NB4 (cell line): ENCODE data around the gene RPS6KC1.
"Not testable (repeated sequence)": the region's sequence is repeated elsewhere in the genome, so short reads cannot be mapped to it uniquely, and the experiment has no call there.

Experiments
- DNase-seq: peaks from one replicate; pipeline ENCODE4 v3.0.0; 2010; ENCODE audit warnings: low read depth
- H3K4me3 ChIP-seq: one replicate; pipeline ENCODE4 v1.5.1; 2011; ENCODE audit warnings: mild to moderate bottlenecking, low read depth, low read length, moderate library complexity
- MYC ChIP-seq: IDR thresholded peaks from 2 replicates; pipeline ENCODE4 v1.6.1; 2011; ENCODE audit warnings: low read depth, low read length
- POLR2A ChIP-seq: IDR thresholded peaks from 2 replicates; pipeline ENCODE4 v1.6.1; 2011; ENCODE audit warnings: mild to moderate bottlenecking; ENCODE audit not compliant: insufficient read length; ENCODE audit errors: extremely low read depth
- TF ChIP-seq, protein P1 (sequence below): IDR thresholded peaks from one replicate; pipeline ENCODE4 v1.5.1; 2012; ENCODE audit warnings: low read depth, low read length
- TF ChIP-seq, protein P2 (sequence below): IDR thresholded peaks from 2 replicates; pipeline ENCODE4 v1.6.1; 2011; ENCODE audit warnings: low read depth, low read length

RPS6KC1 gene

DNA sequence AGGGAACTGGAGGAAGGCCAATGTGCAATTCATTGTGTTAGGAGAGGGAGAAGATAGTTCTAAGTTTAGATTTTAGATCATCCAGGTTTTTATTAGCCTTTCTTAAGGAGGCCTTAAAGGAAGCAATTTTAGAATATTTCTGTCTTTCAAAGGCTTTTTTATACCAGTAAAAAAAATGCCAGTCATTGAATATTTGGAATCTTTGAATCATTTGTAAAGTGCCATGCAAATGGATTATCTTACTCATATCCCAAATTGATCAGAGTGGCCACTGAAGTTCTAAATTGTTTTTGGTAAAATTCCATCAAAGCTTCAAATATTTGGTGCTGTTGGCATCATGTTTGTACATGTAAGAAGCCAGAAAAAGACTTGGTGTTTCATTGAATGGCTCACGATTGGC lies 244.8 kb downstream of the RPS6KC1 start:
- TF ChIP-seq, protein P1, sequence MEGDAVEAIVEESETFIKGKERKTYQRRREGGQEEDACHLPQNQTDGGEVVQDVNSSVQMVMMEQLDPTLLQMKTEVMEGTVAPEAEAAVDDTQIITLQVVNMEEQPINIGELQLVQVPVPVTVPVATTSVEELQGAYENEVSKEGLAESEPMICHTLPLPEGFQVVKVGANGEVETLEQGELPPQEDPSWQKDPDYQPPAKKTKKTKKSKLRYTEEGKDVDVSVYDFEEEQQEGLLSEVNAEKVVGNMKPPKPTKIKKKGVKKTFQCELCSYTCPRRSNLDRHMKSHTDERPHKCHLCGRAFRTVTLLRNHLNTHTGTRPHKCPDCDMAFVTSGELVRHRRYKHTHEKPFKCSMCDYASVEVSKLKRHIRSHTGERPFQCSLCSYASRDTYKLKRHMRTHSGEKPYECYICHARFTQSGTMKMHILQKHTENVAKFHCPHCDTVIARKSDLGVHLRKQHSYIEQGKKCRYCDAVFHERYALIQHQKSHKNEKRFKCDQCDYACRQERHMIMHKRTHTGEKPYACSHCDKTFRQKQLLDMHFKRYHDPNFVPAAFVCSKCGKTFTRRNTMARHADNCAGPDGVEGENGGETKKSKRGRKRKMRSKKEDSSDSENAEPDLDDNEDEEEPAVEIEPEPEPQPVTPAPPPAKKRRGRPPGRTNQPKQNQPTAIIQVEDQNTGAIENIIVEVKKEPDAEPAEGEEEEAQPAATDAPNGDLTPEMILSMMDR = no peak
- no peak for TF ChIP-seq POLR2A
- TF ChIP-seq, protein P2, sequence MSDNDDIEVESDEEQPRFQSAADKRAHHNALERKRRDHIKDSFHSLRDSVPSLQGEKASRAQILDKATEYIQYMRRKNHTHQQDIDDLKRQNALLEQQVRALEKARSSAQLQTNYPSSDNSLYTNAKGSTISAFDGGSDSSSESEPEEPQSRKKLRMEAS = no peak
- TF ChIP-seq MYC = no peak
- H3K4me3 ChIP-seq = no peak overlapping the region
- DNase-seq = no peak

- peak; percentile 72 for DNase-seq
- H3K4me3 ChIP-seq = no peak overlapping the region
- TF ChIP-seq, protein P2 = no peak
- no peak for TF ChIP-seq MYC
- TF ChIP-seq POLR2A = no peak
- TF ChIP-seq, protein P1 = no peak
These were observed 245.5 kb downstream of the RPS6KC1 start for GRCh38 chr1:213296558-213296957.

DNA sequence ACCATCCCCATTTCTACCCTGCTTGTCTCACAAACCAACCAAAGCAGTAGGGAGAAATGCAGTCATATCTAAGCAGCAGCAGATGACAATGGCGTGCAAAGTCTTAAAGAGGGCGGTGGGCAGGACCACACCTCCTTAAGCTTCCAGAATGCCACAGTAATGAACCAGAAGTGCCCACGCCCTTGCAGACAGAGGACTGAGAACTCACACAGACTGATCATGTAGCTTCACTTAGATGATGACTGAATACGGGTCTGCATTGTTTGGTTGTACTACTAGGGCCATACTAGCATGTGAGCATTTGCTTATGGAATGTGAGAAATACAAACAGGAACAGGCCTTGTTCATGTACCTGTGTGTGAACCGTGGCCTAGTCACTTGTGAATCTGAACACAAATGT lies 246.0 kb downstream of the RPS6KC1 start:
- TF ChIP-seq MYC (no peak), POLR2A (no peak)
- TF ChIP-seq, protein P1 = no peak
- TF ChIP-seq, protein P2 = no peak
- DNase-seq = peak; percentile 3
- H3K4me3 ChIP-seq = no peak overlapping the region

DNA sequence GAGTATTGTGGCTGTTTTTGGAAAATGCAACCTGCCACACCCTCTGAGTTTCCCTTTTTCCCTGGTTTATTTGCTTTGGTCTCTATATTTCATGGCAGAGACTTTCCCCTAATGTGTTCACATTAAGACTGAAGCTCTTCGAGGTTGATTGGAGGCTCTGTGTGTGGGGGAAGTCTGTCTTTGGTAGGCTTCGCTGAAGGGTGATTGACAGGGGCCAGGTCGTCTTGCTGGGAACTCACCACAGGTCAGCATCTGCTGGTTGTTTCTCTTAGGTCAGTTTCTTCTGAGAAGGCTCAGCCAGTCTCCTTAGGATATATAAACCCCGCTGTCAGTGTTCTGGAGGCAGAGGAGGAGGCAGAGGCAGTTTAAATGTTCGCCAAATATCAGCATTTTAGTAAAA lies 249.4 kb downstream of the RPS6KC1 start:
- no peak for DNase-seq
- TF ChIP-seq, protein P2 = no peak
- TF ChIP-seq, protein P1 = no peak
- TF ChIP-seq POLR2A = no peak
- no peak for TF ChIP-seq MYC
- H3K4me3 ChIP-seq = no peak overlapping the region

GRCh38 chr1:213301524-213301923 lies 250.5 kb downstream of the RPS6KC1 start:
- DNase-seq, H3K4me3 ChIP-seq: not testable (repeated sequence)

DNA sequence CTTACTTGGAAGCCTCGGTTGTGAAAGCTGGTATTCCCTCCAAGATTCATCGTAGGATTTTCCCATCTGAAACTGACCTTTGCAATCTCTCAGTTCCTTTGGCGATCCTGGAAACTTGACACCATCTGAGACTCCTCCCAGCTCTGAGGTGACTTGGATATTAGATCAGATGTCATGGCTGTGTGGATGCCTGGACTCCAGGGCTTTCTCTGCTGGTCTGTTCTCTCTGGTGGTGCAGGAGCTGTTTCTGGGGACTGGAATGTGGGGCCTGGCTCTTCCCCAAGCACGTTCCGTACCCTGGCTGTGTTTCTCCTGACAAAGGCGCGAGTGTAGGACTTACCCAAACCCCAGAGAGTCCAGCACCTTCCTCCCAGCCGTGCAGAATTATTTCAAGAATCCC lies 252.2 kb downstream of the RPS6KC1 start:
- no peak overlapping the region for H3K4me3 ChIP-seq
- TF ChIP-seq MYC = no peak
- TF ChIP-seq, protein P1 = no peak
- TF ChIP-seq, protein P2 = no peak
- no peak for DNase-seq
